Activated gamma-delta T cell treated with anti-CD3 and anti-CD28 coated beads, Interleukin-2, amount 50 U/mL, for 16 hours (primary cell): ENCODE measurements around the gene DPYSL4.
"Not testable (repeated sequence)": the region's sequence is repeated elsewhere in the genome, so short reads cannot be mapped to it uniquely, and the experiment has no call there.

Experiments used
- DNase-seq: peaks from one replicate; pipeline ENCODE4 v3.0.0-alpha.2; 2020; ENCODE audit warnings: low read depth

DPYSL4 gene

DNA sequence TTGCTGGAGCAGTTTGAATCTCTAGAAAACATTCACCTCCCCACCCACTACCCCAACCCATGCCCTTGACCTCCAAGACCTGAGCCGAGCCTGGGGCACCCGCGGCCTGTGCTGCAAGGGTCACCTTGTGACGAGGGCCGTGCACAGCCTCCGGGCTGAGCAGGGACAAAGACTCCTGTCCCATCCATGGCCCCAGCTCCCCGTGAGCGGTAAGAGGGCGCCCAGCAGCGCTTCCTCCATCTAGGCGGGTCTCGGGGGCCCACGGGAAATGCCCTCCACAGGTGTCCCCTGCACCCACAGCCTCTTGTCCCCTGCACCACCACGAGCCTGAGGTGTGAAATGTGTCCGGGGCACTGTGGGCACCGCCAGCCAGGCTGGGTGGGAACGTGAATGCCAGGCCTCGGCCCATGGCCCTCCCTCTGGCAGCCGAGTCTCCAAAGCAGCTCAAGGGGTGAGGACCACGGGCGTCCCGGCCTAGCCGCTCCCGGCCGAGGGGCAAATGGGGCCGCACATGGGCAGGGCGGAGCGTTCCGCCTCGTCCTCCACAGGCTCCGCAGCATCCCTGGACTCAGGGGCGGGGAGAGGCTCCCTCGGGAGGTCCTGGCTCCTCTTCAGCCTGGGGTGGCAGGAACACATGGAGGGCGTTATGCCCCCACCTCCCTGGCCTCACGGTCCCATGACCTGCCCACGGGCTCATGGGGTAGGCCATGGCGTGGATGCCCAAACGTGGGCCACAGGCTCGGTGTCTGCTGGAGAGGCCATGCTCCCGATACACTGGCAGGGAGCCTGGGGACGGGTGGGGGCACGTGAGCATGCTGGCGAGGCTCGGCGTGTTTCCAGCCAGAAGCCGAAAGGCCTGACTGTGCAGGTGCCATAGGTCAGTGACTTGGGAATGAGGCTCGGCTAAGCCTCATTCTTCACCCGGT is 21.1 kb downstream of the DPYSL4 start:
- no peak for DNase-seq

DNA sequence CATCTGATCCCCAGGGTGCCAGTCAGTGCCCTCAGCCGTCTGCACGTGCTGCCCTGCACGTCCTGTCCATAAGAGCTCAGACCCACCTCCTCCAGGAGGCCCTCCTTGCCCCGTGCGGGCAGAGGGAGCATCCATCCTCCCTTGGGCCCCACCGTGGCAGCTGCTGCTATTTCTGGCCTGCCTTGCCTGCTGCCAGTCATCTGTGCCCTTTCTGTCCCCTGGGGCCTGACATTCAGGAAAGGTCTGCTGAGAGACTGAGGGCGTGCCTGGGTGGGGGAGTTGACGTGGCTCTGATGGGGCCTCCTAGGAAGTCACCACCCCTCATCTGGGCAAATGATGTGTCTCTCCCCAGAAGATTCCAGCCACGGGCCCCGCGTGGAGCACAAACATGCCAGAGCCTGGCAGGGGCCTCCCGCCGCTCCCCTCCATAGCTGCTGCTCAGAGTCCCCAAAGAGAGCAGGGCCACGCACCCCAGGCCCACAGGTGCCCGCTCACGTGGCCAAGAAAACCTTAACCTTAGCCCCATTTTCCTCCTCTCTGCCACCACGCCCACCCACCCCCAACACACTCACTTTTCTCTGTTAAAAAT is 21.8 kb downstream of the DPYSL4 start:
- DNase-seq = no peak

DNA sequence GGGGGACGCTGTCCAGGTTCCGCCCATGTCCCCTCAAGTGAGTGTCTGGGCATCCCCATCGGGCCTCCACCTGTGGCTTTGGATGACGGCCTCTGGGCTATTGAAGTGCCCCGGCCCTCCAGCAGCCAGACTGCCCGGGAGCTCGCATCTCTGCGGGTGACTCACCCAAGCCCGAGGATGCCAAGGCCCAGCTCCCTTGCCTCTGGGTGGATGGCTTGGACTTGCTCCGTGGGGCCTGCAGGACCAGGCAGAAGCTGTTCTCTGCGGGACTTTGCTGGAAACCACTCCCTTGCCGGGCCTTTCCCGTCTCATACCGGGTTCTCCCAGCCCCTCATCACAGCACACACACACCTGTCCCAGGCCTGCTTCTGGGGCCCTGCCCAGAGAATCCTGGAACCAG is 22.4 kb downstream of the DPYSL4 start:
- no peak for DNase-seq

DNA sequence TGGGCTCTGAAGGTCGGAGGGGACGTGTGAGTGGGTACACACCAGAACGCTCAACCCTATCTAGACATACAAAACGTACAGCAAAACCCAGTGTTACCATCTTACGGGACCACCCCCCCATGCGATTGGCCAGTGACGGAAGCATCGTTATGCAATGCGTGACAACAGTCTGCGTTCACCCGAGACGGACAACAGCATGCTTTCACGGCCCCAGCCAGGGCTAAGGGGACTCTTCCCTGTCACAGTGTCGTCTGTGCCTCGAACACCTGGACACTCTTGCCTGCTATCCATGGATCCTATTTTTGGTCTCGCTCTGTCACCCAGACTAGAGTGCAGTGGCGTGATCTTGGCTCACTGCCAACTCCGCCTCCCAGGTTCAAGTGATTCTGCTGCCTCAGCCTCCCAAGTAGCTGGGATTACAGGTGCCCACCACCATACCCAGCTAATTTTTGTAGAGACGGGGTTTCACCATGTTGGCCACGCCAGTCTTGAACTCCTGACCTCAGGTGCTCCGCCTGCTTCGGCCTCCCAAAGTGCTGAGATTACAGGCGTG is 23.3 kb downstream of the DPYSL4 start:
- DNase-seq = no peak

DNA sequence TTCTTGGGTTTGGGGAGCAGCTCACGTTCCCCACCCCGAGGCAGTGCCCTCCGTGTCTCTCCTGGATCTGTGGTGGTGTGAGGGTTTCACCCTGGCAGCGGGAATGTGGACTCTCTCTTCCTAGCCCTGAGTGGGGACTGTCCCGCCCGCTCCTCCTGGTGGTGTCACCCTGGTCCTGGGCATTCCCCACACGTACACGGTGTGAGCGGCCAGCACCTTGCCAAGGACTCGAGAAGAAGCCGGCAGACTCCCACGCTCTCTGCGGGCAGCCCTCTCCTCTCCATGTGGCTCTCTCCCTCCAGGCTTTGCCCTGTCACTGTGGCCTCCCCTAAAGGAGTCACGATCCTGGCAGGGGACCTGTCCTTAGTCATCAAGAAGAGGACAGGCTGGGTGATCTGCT is 24.0 kb downstream of the DPYSL4 start:
- no peak for DNase-seq

DNA sequence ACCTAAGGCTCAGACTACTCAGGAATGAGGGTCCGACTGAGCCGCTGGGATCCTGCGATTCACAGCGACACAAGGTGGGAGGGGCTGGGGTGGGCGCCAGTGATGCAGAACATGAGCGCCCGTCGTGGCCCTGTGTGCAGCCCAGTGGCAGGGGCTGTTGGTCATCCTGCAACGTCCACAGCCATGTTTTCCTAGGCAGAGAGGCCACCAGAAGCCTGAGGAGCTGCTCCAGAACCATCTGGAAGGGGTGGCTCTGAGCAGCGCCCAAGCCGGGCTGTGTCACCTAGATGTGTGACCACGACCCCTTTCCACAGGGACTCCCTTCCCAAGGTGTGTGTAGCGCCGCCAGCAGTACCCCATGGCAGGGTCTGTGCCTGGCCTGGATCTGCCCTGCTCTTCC is 24.5 kb downstream of the DPYSL4 start:
- no peak for DNase-seq

DNA sequence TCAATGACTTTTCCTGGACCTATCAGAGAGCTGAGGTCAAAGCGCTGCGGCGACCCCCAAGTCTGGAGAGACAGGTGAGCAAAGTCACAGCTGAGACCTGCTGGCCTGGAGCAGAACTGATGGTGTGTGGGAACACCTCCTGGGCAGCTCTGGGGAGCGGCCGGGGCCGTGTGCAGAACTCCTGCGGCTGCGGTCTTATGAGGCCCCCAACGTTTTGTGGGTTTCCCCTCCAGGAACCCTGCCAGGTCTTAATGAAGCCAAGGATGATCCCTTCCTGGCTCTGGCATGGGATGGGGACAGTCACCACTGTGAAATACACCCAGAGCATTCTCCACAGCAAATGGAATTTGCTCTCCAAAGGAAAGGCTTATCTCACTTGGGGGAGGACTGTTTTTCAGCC is 26.1 kb downstream of the DPYSL4 start:
- no peak for DNase-seq

DNA sequence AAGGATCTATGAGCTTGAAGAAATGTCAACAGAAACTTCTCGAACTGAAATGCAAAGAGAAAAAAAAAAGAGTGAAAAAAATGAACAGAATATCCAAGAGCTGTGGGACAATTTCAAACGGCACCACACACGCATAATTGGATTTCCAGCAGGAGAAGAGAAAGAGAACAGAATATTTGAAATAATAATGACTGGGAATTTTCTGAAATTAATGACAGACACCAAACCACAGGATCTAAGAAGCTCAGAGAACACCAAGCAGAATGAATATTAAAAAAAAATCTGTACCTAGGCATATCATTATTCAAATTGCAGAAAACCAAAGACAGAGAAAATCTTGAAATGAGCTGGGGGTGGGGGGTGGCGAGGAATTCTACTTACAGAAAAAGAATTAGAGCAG is 27.2 kb downstream of the DPYSL4 start:
- no peak for DNase-seq

DNA sequence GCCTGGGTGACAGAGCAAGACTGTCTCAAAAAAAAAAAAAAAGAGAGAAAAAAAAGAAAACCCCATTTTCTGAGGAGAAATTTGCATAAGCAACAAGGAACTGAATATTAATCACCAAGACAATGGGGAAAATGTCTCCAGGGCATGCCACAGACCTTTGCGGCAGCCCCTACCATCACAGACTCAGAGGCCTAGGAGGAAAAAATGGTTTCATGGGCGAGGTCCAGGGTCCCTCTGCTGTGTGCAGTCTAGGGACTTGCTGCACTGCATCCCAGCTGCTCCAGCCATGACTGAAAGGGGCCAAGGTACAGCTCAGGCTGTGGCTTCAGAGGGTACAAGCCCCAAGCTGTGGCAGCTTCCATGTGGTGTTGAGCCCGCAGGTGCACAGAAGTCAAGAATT is 29.7 kb downstream of the DPYSL4 start:
- not testable (repeated sequence) for DNase-seq

DNA sequence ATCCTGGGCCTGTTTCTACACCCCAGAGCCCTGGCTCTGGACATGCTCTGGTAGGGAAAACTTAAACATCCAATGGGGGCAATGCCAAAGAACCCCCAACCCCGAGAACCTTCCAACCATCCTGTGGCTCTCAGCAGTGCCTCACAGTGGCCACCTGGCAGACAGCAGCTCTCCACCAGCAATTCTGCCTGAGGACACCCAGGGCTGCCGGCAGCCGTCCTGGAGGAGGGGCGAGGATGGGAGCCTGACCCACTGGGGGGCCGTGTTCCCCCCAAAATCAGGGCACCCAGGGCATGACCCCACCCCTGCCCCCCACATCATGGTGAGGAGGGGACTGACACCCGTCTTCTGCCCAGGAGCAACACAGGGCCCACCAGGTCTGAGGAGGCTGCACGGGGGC is 32.7 kb downstream of the DPYSL4 start:
- DNase-seq = no peak

DNA sequence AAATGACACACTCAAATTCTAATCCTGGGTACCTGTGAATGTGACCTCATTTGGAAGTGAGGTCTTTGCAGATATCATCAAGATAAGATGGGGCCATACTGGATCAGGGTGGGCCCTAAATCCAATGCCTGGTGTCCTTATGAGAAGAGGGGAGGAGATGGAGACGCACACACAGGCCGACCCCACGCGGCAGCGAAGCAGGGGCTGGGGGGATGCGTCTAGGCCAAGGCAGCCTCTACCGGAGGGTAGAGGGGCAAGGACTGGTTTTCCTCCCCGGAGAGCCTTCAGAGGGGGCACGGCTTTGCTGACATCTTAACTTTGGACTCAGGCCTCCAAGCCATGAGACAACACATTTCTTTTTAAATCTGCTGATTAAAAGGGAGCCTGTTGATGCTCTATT is 33.3 kb downstream of the DPYSL4 start:
- DNase-seq = no peak

DNA sequence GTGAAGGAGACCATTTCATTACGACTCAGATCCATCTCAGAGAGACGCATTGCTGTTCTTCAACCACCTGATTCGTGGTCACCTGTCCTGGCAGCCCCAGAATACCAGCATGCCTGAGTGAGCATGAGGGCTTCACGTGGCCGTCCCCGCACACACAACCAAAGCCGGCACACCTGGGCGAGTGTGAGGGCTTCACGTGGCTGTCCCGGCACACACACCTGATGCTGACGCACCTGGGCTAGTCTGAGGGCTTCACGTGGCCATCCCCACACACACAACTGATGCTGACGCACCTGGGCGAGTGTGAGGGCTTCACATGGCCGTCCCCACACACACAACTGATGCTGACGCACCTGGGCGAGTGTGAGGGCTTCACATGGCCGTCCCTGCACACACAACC is 34.2 kb downstream of the DPYSL4 start:
- not testable (repeated sequence) for DNase-seq

DNA sequence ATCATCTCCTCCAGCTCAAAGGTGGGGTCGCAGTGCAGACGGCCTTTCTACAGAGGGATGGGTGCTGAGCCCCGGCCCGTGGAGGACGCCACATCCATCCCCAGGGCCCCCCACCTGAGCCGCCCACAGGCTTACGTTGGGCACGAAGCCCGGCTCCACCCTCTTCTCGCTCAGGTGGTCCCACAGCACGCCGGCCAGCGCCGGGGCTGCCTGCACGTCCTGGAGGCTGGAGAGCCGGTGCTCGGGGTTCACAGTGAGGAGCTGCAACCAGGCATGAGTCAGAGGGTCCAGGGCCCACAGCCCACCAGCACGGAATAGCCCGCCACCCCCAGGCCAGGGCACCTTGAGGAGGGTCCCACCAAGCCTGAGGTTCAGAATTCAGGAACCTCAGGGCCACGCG is 36.0 kb downstream of the DPYSL4 start:
- no peak for DNase-seq

DNA sequence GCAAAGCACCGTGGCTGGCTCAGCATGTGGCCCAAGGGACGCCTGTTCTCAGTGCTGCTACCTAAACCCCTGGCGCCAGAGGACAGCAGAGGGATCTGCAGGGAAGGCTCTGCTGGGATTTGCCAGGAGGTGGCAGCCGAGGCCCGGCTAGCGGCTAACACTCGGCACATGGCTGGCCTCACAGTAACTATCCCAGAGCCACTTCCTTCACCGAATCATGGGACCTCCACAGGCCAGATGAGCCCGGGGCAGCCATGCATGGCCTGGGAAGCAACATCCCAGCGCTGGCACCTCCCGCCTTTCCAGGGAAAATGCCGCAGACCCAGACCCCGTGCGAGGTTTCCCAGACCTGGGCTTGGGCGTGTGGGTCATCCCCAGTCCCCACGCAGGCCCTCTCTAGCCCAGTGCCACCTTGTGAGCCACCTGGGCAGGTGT is 36.4 kb downstream of the DPYSL4 start:
- DNase-seq = peak; percentile 22

DNA sequence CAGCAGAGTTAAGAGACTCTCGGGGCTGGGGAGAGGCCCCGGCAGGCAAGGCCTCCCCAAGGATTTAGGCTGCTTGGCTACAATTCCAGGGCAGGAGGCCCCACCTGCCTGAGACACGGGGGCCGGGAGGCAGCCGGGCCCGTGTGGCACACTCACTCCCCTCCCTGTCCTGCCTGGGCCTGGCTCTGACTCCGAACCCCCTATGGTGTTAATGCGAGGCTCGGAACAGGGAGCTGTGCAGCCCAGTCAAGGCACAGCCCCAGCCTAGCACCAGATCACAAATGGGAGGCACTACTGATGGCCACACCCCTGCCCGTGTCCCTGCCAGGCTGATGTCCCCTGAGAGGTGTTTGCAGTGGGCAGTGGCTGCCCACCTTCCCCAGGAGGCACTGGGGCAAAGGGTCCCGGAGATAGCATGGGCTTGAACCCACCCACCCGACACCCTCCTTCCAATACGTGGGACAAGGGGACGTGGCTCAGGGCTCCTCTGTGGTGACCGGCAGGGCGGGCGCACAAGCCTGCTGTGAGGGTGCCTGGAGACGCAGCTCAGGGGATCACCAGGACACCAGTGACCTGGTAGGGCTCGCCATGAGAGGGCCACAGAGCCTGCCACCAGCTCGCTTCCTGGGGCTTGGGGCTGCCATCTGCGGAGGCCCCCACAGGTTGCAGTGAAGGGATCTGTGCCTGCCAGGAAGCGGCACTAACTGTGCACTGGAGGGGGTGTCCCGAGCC is 37.0 kb downstream of the DPYSL4 start:
- no peak for DNase-seq

DNA sequence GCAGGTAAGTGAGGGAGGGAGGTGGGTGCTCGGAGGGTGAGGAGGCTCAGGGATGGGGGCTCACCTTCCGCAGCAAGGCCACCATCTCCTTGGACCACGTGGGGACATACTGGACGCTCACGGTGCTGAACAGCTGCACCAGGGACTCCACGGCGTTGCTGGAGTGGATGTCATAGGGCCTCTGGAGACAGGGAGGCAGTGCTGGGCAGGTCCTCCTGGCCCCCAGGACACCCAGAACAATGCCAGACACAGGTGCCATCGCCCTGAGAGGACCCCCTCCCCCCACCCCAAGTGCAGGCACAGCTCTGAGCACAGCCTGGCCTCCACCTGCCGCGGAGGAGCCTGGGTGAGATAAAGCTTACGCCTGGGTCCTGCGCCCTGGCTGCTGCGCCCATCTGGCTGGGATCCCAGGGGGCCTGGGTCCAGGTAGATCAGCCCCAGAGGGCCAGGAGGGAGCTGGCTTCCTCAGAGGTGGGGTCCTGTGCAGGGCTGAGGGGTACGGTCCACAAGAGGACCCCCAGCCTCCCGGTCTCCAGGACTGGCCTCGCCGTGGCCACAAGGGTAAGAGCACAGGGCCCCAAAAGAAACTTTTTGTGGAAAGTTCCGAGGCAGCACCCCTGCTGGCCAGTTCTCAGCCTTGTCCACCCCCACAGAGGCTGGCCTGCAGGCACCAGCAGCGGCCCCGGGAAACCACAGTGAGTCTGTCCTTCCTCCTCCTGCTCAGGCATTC is 37.8 kb downstream of the DPYSL4 start:
- DNase-seq = no peak

DNA sequence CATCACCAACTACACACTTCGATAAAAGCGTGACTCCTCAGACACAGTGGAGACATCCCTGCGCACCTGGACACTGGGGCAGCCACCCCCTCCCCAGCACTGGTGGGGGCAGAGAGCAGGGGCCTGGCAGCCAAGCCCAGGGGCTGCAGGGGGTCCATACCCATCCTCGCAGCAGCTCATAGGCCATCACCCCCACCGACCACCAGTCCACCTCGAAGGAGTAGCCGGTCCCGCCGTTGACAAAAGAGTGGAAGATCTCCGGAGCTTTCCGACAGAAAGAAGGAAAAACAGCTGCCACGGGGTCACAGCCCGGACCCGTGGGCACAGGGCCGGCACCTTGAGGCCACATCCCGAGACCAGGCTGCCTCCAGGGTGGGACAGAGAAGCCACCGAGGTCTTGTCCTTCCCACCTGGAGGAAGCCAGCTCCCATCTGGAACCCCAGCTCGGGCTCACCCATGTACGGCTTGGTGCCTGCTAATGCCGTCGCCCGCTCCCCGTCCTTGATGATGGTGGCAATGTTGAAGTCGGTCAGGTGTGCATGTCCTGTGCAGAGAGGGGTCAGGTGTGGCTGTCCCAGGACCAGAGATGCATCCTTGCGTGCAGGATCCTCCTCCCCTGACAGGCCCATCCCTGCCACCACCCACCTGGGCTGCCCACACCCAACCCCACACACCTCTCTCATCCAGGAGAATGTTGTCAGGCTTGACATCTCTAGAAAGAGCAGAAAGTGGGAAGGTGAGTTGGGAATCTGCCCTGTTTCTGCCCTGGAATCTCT is 38.5 kb downstream of the DPYSL4 start:
- DNase-seq = no peak

DNA sequence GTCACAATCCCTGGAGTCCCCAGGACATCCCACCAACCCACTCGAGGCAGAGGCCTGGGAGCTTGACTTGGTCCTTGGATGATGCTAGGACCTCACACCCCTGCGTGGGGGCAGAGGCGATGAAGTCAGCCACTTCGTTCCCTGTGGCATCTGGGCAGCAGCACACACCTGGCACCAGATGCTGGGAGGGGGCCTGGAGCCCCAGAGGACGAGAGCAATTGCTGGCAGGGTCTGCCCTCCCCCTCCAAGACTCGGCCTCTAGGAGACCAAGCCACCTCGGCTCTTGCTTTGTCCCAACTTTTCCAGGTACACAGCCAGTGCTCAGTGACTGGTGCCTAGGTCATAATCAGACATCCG is 39.1 kb downstream of the DPYSL4 start:
- DNase-seq = no peak

DNA sequence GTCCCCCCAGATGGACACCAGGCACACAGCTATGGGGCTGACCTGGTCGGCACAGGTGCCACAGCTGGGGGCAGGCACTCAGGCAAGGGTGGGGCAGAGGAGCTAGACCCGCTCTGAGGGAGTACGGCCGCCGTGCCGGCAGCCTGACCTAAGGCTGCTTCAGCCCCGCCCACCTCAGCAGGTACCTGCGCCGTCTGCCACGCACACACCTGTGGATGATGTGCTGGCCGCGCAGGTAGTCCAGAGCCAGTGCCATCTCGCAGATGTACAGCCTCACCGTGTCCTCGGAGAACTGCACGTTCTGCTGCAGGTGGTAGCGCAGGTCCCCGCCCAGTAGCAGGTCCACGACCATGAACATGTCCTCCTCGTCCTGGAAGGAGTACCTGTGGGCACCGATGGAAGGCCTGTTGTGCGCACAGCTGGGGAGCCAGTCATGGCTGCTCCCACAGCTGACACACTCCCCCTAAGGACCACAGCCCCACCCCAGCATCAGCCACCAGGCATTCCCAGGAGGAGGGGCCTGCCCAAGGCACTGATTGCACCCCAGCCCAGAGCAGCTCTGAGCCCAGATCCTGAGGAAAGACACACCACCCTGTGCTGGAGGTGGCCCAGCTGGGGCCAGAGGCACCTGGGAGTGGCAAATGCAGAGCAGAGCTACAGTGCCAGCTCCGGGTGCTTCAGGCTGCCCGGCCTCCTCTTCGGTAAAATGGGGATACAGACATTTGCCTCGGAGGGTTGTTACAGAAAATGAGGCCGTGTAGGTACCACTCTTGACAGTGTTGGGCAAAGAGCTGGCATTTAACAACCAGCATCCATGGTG is 40.0 kb downstream of the DPYSL4 start:
- no peak for DNase-seq

DNA sequence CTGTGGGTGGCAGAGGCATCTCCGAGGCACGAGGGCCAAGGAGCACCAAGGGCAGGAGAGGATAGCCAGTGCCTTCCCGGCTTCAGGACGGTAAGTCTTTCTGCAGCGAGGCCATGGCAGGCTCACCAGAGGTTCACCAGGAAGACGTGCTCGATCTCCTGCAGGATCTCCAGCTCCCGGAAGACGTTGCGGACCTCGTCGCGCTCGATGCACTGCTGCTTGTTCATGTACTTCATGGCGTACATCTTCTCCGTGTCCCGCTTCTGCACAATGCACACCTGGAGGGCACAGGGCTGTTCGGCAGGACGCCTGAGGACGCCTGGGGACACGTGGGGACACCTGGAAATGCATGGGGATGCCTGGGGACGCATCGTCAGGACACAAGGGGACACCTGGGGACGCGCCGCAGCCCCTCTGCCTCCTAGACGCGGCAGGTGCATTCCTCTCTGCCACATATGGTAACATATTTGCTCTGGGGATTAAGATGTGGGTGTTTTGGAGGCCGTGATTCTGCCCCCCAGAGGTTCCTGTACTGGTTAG is 41.2 kb downstream of the DPYSL4 start:
- no peak for DNase-seq
